Osteoblast (primary cell): Measurements from ENCODE around the gene CD4. TPM values are rescaled to one million over a fixed set of nuclear protein-coding genes. Genes with fewer than 3 reads are reported as not detected.

ENCODE experiments used
- DNase-seq: peaks from one replicate; pipeline ENCODE4 v3.0.0; 2011; ENCODE audit warnings: low spot score, mixed read lengths; ENCODE audit not compliant: insufficient read length; ENCODE audit errors: missing footprints
- H2AFZ ChIP-seq: 2 replicates; pipeline ENCODE4 v1.6.0; 2011; ENCODE audit warnings: mild to moderate bottlenecking, low read length
- H3K27ac ChIP-seq: 2 replicates; pipeline ENCODE4 v1.5.1; 2011; ENCODE audit warnings: mild to moderate bottlenecking, low read depth, low read length, moderate library complexity
- H3K27me3 ChIP-seq: 2 replicates; pipeline ENCODE4 v1.6.0; 2012; ENCODE audit warnings: mild to moderate bottlenecking, control low read depth, inconsistent platforms, low read length, moderate library complexity; ENCODE audit not compliant: insufficient read depth
- H3K36me3 ChIP-seq: 2 replicates; pipeline ENCODE4 v1.5.1; 2011; ENCODE audit warnings: mild to moderate bottlenecking, low read length, control low read depth, moderate library complexity; ENCODE audit not compliant: insufficient read depth
- H3K4me1 ChIP-seq: 2 replicates; pipeline ENCODE4 v1.5.1; 2011; ENCODE audit warnings: mild to moderate bottlenecking, low read length, control low read depth, moderate library complexity; ENCODE audit not compliant: insufficient read depth
- H3K4me2 ChIP-seq: 2 replicates; pipeline ENCODE4 v1.6.0; 2011; ENCODE audit warnings: mild to moderate bottlenecking, low read length; ENCODE audit not compliant: insufficient read depth
- H3K4me3 ChIP-seq: fragments of 200-600 bp; sonication (generic); 3 replicates; pipeline ENCODE4 v1.5.1; 2012; ENCODE audit warnings: mild to moderate bottlenecking, low read length, inconsistent platforms; ENCODE audit not compliant: insufficient read depth
- H3K79me2 ChIP-seq: 2 replicates; pipeline ENCODE4 v1.6.0; 2012; ENCODE audit warnings: mild to moderate bottlenecking, low read length, control low read depth, inconsistent platforms; ENCODE audit not compliant: insufficient read depth
- H3K9me3 ChIP-seq: 2 replicates; pipeline ENCODE4 v1.5.1; 2011; ENCODE audit warnings: low read depth, low read length, control low read depth
- H4K20me1 ChIP-seq: 2 replicates; pipeline ENCODE4 v1.6.0; 2012; ENCODE audit warnings: mild to moderate bottlenecking, low read length, control low read depth; ENCODE audit not compliant: insufficient read depth
- total RNA-seq: library from RNA; depleted of rRNA; stranded (reverse); fragments of >200 nt; gene quantifications from 2 replicates; pipeline ENCODE4 v1.2.3, GENCODE V29; 2012
- TF ChIP-seq, protein P1 (sequence below): IDR thresholded peaks from 2 replicates; pipeline ENCODE4 v1.5.1; 2011; ENCODE audit warnings: mild to moderate bottlenecking, low read depth, low read length, moderate library complexity; ENCODE audit errors: extremely low read depth

CD4 gene
- total RNA-seq, 1 donor = 10.9 TPM

DNA sequence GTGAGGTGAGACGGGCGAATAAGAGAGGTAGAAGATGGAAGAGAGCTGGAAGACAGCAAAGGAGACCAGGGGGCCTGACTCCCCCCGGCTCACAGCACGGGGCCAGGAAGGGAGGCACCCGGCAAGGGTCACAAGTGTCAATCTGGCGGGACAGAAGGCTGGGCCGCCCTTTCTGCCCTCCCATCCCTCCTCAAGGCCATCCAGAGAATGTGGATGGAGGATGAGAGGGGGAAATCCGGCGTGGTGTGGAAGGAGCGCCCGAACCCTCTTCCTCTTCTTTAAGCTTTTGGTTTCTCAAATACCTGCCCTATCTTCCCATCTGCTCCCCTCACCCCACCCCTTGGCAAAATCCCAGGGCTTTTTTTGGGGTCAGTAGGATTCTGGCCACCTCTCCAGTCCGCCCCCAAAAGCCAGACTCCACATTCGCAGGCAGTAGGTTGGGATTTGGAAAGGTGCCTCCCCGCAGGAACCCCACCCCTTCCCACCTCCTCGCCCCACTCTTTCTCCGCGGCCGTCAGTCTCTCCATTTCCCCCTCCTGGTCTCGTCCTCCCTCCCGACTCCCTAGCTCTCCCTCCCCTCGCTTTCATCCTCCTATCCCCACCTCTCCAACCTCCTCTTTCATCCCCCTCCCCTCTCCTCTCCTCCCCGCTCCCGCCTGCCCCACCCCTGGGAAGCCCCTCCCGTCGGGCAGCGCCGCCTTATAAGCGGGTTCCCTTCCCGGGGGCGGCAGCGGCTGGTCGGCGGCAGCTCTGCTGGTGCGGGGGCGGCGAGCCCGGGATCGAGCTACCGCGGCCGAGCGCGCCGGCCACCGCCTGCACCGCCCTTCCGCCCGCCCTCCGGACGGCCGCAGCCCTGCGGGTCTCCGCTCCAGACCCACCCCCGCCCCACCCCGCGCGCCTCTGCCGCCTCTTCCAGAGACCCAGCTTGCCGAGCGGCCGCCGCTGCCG, 23.4 kb upstream of the CD4 start, which contains the start of gene PTMS:
Gene PTMS, plus strand, starts transcription at position 730 of the 948 bp plus-strand sequence. CDS start 343 bp downstream, outside the sequence.
- H3K4me2 ChIP-seq = peak within 1 kb of the TSS; percentile 84
- H3K9me3 ChIP-seq = no peaks in the 10 kb centered on the region
- H2AFZ ChIP-seq = peak within 1 kb of the TSS; percentile 60
- H3K4me3 ChIP-seq = peak within 1 kb of the TSS; percentile 89
- peak; percentile 98 for DNase-seq
- H3K36me3 ChIP-seq = peaks cover 8% of the 10 kb centered on the region
- TF ChIP-seq, protein P1, sequence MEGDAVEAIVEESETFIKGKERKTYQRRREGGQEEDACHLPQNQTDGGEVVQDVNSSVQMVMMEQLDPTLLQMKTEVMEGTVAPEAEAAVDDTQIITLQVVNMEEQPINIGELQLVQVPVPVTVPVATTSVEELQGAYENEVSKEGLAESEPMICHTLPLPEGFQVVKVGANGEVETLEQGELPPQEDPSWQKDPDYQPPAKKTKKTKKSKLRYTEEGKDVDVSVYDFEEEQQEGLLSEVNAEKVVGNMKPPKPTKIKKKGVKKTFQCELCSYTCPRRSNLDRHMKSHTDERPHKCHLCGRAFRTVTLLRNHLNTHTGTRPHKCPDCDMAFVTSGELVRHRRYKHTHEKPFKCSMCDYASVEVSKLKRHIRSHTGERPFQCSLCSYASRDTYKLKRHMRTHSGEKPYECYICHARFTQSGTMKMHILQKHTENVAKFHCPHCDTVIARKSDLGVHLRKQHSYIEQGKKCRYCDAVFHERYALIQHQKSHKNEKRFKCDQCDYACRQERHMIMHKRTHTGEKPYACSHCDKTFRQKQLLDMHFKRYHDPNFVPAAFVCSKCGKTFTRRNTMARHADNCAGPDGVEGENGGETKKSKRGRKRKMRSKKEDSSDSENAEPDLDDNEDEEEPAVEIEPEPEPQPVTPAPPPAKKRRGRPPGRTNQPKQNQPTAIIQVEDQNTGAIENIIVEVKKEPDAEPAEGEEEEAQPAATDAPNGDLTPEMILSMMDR = no peak
- H4K20me1 ChIP-seq = peaks cover 24% of the 10 kb centered on the region
- H3K27me3 ChIP-seq = no peaks in the 10 kb centered on the region
- H3K4me1 ChIP-seq = peaks cover 38% of the 10 kb centered on the region
- H3K27ac ChIP-seq = peak within 1 kb of the TSS; percentile 78
- peaks cover 29% of the 10 kb centered on the region for H3K79me2 ChIP-seq

GRCh38 chr12:6766651-6767349, 22.5 kb upstream of the CD4 start:
- Histone ChIP-seq H3K27me3 (no peaks in the 10 kb centered on the region), H3K79me2 (peaks cover 29% of the 10 kb centered on the region), H3K4me1 (peaks cover 38% of the 10 kb centered on the region), H3K4me3 (peak overlapping the region; percentile 89), H3K27ac (peak overlapping the region; percentile 4), H2AFZ (peak overlapping the region; percentile 60), H3K9me3 (no peaks in the 10 kb centered on the region), H4K20me1 (peaks cover 30% of the 10 kb centered on the region), H3K36me3 (peaks cover 15% of the 10 kb centered on the region), H3K4me2 (peak overlapping the region; percentile 84)
- DNase-seq = peak; percentile 99
- TF ChIP-seq, protein P1 = peak; percentile 40

DNA sequence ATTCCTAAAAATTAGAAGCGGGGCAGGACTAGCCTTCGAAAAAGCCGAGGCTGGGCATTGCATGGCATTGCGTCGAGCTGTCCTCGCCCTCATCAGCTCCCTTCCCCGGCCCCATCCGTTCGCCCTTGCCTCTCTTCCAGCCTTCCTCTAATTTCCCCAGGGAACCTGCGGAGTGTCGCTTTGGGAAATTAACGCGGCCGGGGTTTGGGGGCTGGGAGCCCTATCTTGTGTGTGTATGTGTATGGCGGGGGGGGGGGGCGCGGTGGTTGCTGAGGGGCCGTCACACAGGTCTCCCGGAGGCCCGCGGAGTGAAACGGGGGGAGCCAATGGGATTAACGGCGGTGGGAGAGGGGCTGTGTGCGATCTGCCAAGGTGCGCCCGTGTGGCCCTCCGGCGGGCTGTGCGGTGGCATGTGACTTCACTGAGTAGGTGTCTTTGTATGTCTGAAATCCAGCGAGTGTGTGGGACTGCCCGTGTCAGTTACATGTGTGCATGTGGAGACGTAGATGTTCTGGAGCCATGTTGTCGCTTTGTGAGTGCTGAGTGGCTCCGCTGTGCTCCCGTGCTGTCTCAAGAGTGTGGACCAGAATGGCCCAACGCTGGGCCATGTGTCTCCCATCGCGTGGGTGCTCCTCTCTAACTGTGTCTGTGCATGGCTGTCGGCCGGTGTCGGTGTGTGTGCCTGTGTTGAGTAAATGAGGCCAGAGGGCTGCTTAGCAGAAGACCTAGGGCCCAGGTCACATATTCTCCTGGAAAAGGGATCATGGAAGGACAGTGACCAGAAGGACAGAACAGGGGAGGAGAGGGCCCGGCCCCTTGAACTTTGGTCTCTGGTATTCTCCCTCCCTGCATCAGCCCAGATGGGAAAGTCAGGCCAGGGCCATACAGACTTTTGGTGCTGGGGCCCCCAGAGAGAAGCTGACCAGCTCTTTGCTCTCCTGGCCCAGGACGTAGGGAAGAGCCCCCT, 21.7 kb upstream of the CD4 start:
- H3K4me3 ChIP-seq = peak overlapping the region; percentile 89
- H3K4me1 ChIP-seq = peaks cover 38% of the 10 kb centered on the region
- TF ChIP-seq, protein P1 = no peak
- H3K79me2 ChIP-seq = peaks cover 29% of the 10 kb centered on the region
- peaks cover 32% of the 10 kb centered on the region for H4K20me1 ChIP-seq
- H2AFZ ChIP-seq = no peak overlapping the region
- peaks cover 15% of the 10 kb centered on the region for H3K36me3 ChIP-seq
- peak overlapping the region; percentile 84 for H3K4me2 ChIP-seq
- H3K27ac ChIP-seq = peak overlapping the region; percentile 4
- no peaks in the 10 kb centered on the region for H3K27me3 ChIP-seq
- H3K9me3 ChIP-seq = no peaks in the 10 kb centered on the region
- peak; percentile 92 for DNase-seq
